ENCODE results near the gene EGLN2. TPM values are rescaled to one million over a fixed set of nuclear protein-coding genes. Genes with fewer than 3 reads are reported as not detected.

The EGLN2 gene
- total and polyA plus RNA-seq, 9 of the 15 experiments (the other 6 are each of a cell fraction or from before 2014, with no cell fraction given) = 9.6 to 114 (median 71.0) TPM

- TF ChIP-seq UBTF (IDR thresholded peaks at IDR 0.05; ENCODE audit: borderline replicate concordance in 1 of 2, low read depth in 2 of 2, low read length in 2 of 2) (no peak), XRCC5 (IDR thresholded peaks at IDR 0.05; ENCODE audit: low read depth, low read length) (peak; percentile 79), NFE2 (IDR thresholded peaks at IDR 0.05; ENCODE audit: low read depth) (no peak), ETV6 (IDR thresholded peaks at IDR 0.05; ENCODE audit: borderline replicate concordance in 1 of 2, low read depth in 2 of 2, low read length in 1 of 2) (peak in 1 of 2 experiments; percentile 85; a peak in 2 of 4 replicates), ETV6 (CRISPR knock-in tag; IDR thresholded peaks at IDR 0.05; ENCODE audit: borderline replicate concordance) (no peak), TAF1 (IDR thresholded peaks at IDR 0.05; ENCODE audit: control insufficient read depth, extremely low read depth, insufficient read depth, low read length, severe bottlenecking) (peak; percentile 53), ZNF444 (CRISPR knock-in tag; IDR thresholded peaks at IDR 0.05) (no peak), RFX5 (IDR thresholded peaks at IDR 0.05; ENCODE audit: low read depth, low read length) (peak; percentile 95), RCOR1 (IDR thresholded peaks at IDR 0.05; ENCODE audit: borderline replicate concordance in 1 of 2, low read depth in 2 of 2, low read length in 2 of 2) (no peak), ZNF778 (CRISPR knock-in tag; IDR thresholded peaks at IDR 0.05) (no peak), BDP1 (IDR thresholded peaks at IDR 0.05; ENCODE audit: insufficient read depth, insufficient read length) (no peak), THRAP3 (IDR thresholded peaks at IDR 0.05; ENCODE audit: borderline replicate concordance) (no peak), ZNF644 (tag; IDR thresholded peaks at IDR 0.05; ENCODE audit: low read depth) (peak; percentile 81), ZNF232 (CRISPR knock-in tag; IDR thresholded peaks at IDR 0.05) (no peak), POLR3A (IDR thresholded peaks at IDR 0.05; ENCODE audit: borderline replicate concordance, extremely low read depth, insufficient read depth, insufficient read length) (no peak)
- TF ChIP-seq, protein P1, sequence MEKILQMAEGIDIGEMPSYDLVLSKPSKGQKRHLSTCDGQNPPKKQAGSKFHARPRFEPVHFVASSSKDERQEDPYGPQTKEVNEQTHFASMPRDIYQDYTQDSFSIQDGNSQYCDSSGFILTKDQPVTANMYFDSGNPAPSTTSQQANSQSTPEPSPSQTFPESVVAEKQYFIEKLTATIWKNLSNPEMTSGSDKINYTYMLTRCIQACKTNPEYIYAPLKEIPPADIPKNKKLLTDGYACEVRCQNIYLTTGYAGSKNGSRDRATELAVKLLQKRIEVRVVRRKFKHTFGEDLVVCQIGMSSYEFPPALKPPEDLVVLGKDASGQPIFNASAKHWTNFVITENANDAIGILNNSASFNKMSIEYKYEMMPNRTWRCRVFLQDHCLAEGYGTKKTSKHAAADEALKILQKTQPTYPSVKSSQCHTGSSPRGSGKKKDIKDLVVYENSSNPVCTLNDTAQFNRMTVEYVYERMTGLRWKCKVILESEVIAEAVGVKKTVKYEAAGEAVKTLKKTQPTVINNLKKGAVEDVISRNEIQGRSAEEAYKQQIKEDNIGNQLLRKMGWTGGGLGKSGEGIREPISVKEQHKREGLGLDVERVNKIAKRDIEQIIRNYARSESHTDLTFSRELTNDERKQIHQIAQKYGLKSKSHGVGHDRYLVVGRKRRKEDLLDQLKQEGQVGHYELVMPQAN (IDR thresholded peaks at IDR 0.05; ENCODE audit: borderline replicate concordance) = peak; percentile 63; the same call in 1 of the 2 replicates
- TF ChIP-seq, protein P2, sequence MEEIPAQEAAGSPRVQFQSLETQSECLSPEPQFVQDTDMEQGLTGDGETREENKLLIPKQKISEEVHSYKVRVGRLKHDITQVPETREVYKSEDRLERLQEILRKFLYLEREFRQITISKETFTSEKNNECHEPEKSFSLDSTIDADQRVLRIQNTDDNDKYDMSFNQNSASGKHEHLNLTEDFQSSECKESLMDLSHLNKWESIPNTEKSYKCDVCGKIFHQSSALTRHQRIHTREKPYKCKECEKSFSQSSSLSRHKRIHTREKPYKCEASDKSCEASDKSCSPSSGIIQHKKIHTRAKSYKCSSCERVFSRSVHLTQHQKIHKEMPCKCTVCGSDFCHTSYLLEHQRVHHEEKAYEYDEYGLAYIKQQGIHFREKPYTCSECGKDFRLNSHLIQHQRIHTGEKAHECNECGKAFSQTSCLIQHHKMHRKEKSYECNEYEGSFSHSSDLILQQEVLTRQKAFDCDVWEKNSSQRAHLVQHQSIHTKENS (CRISPR knock-in tag; IDR thresholded peaks at IDR 0.05) = no peak
- TF ChIP-seq, protein P3, sequence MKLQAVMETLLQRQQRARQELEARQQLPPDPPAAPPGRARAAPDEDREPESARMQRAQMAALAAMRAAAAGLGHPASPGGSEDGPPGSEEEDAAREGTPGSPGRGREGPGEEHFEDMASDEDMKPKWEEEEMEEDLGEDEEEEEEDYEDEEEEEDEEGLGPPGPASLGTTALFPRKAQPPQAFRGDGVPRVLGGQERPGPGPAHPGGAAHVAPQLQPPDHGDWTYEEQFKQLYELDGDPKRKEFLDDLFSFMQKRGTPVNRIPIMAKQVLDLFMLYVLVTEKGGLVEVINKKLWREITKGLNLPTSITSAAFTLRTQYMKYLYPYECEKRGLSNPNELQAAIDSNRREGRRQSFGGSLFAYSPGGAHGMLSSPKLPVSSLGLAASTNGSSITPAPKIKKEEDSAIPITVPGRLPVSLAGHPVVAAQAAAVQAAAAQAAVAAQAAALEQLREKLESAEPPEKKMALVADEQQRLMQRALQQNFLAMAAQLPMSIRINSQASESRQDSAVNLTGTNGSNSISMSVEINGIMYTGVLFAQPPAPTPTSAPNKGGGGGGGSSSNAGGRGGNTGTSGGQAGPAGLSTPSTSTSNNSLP (IDR thresholded peaks at IDR 0.05; ENCODE audit: borderline replicate concordance, low read depth, low read length) = no peak
These were observed 48.7 kb upstream of the EGLN2 start, which contains the start of gene ACTMAP (continued) for GRCh38 chr19:40750058-40750873.

Measured in K562 (cell line).